Measurements from ENCODE around the gene RBFOX1.

Gene RBFOX1

DNA sequence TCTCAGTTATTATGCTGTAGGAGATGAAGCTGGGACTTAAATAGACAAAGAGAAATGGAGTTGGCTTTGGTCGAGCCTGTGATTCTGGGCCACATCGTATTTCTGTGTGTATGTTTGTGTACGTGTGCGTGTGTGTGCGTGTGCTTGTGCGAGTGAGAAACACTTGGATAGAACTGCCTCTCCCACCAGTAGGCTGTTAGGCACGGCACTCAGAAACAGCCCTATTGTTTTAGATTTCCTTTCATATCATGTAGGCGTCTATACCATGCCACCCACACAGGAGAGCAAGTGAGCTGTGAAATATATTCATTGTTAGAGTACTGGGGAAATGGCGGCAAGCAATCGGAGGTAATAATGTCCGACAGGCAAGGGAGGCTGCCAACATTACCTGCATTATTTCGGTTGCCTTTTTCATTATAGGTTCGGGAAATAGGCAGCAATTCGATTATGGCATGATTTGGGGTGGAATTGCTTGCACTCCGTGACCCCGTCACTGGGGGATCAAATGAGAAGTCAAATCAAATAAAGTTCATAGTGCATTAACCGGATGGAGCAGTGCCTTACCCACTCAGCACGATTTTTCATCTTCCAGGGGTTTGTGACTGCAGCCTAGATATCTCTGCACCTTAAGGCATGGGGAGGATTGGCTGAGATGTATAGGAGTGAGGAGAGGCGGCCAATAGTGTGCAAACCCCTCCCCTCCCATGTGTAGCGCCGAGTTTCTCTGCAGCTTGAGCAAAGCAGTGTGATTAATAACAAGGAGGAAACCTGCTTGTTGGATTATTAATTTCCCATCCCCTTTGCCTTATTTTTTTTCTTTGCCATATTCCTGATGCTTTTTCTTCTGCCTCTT, 89.6 kb downstream of the RBFOX1 start:
- FAIRE-seq, result no peak

- FAIRE-seq, result no peak
Measured at GRCh38 chr16:7423434-7424044, 90.9 kb downstream of the RBFOX1 start.

DNA sequence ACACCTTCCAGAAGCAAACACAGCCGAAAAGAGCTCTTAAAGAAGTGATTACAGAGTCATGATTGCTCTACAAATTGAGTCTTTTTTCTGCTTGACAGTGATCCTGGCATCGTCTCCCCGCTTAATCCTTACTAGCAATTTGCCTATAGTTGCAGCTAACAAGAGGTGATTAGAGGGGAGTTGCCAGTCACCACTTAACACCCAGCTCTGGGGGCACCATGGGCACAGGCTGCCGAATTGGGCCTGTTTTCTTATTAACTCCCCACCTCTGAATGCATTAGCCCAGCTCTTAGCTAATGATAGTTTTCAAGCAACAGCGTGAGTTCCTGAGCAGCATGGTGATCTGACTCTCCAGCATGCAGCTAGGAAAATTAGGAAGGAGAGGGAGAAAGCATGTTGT, 93.5 kb downstream of the RBFOX1 start:
- FAIRE-seq, result no peak

GRCh38 chr16:7431723-7432122, 99.1 kb downstream of the RBFOX1 start:
- no peak for FAIRE-seq

DNA sequence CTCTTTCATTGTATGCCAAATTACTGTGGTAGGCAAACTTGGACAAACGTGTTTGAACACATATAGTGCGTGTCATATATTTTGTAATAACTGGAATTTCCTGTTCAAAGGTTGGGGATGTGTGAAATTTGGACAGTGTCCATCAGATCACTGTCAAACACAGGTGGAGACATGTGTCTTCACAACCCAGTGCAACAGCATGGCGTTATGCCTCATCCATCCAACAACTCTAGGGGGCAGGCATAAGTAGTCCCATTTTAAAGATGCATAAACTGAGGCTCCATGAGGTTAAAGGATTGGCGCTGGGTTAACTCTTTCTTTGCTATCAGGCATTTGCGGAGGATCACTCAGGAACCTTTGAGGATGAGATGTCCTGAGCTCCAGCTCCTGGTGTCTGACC, 103.7 kb downstream of the RBFOX1 start:
- no peak for FAIRE-seq

DNA sequence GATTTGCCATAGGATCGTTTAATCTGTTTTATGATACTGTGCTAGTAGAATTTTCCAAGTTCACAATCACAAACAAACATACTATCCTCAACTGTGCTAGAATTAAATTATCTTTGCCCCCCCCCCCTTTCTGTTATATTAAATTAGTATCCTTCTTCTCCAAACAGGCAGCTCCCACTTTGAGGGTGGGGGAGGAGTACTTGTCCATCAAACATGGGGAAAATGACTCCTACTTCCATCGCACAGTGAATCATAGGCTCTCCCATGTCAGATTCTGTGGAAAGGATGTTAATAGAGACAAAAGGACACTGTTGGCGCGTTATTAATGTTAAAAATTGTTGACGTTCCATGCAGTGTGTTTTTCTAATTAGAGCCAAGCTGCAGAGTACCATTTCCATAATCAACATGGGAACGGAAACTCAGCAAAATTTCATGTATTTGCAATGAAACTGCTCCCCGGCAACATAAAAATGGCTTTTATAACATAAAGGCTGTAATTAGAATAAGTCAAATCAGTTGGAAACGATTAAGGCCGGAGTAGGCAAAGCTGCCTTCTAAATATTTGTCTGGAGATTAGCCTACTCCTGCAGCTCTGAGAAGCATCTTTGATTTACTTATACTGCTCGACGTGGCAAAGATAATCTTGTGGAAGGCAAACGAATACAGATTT, 104.6 kb downstream of the RBFOX1 start:
- no peak for FAIRE-seq

- FAIRE-seq, result no peak
Measured at GRCh38 chr16:7437843-7438242, 105.2 kb downstream of the RBFOX1 start.

GRCh38 chr16:7438601-7439000, 106.0 kb downstream of the RBFOX1 start:
- FAIRE-seq, result no peak

- no peak for FAIRE-seq
Measured at GRCh38 chr16:7439518-7439917, 106.9 kb downstream of the RBFOX1 start.

GRCh38 chr16:7440886-7441400, 108.3 kb downstream of the RBFOX1 start:
- no peak for FAIRE-seq

DNA sequence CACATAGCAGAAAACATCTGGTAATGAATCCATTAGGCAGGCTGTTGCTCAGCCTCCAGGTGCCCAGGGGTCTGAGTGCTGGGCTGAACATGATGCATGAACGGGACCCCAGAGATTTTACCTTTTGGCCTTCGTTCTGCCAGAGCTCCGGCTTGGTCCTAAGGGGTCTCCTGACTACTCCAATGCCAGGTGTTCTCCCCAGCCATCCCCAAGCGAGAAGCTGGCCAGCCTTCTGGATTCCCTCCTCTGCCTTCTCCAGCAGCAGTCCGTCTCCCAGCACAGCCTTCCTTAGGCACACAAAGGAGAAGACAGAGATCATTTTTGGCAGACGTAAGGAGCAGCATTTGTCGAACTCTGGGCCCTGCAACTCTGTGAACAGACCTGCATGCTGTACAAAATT, 109.4 kb downstream of the RBFOX1 start:
- FAIRE-seq, result no peak

- FAIRE-seq, result no peak
Measured at GRCh38 chr16:7443142-7443541, 110.5 kb downstream of the RBFOX1 start.

GRCh38 chr16:7443648-7444365, 111.2 kb downstream of the RBFOX1 start:
- no peak for FAIRE-seq

GRCh38 chr16:7449306-7449705, 116.7 kb downstream of the RBFOX1 start:
- FAIRE-seq, result no peak

DNA sequence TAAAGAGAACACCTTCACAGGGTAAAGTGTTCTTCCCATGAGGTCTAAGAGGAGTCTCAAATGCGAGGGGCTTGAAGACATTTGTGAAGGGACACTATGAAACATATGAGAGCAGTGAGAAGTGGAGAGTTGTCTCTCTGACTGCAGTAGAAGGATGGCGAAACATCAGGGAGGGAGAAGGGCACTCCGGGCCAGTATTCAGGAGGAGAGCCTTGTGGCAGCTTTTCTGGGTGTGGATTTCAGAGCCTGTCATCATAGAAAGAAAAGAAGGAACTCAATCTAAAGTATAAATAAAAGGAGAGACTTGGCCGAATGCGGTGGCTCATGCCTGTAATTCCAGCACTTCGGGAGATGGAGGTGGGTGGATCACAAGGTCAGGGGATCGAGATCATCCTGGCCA, 117.2 kb downstream of the RBFOX1 start:
- FAIRE-seq, result no peak

GRCh38 chr16:7450440-7450839, 117.8 kb downstream of the RBFOX1 start:
- no peak for FAIRE-seq

- no peak for FAIRE-seq
Measured at GRCh38 chr16:7452090-7452489, 119.4 kb downstream of the RBFOX1 start.

- FAIRE-seq, result no peak
Measured at GRCh38 chr16:7456211-7456610, 123.6 kb downstream of the RBFOX1 start.

- FAIRE-seq, result no peak
Measured at GRCh38 chr16:7458144-7458543, 125.5 kb downstream of the RBFOX1 start.

DNA sequence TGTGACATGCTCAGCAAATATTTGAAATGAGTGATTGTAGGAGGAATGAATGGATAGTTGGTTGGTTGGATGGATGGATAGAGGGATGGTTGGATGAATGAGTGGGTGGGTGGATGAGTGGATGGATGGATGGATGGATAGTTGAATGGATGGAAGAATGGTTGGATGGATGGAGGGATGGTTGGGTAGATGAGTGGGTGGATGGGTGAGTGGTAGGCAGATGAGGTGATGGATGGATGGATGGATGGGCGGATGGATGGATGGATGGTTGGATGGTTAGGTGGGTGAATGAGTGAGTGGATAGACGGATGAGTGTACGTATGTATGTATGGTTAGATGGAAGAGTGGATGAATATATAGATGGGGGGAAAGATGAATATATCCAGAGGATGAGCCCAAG, 137.7 kb downstream of the RBFOX1 start:
- FAIRE-seq, result no peak

DNA sequence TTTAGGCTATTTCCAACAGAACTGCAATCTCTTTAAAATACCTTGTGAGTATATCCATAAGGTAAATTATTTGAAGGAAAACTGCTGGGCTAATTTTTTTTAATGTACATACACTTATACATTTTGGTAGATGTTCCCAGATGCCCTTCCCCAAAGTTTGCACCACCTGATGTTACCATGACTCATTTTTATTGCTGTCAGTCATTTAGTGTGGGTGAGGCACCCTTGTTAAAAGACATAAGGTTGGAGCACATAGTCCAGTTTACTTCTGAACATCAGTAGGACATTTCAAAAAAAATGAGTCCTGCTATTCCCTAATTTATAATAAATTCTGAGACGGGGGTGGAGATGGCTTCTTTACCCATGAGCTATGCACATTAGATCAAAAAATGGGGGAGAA, 138.6 kb downstream of the RBFOX1 start:
- FAIRE-seq, result no peak

DNA sequence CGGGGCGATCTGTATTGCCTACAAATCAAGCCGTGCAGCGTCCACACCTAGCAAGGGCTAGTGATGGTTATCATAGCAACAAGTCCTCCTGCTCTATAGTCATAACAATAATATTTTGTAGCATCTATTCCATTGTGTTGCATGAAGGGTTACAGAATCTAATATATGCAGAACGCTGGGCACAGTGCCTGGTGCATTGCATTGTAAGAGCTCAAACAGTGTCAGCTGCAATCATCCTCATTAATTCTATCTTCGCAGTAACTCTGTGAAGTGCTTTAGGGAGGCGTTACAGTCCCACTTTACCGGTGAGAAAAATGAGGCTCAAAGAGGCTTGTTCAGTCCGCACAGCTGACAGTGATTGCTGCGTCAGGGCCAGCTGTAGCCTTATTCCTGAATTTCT, 149.4 kb downstream of the RBFOX1 start:
- no peak for FAIRE-seq

Data from islet of Langerhans (tissue), 1 donor.